Measurements from ENCODE around the gene SFMBT1.

- TF ChIP-seq CTCF (IDR thresholded peaks at IDR 0.05) (no peak), POLR2A (IDR thresholded peaks at IDR 0.05) (no peak)
These were observed 163.5 kb downstream of the SFMBT1 start for GRCh38 chr3:52882377-52882776.
